ENCODE measurements around the gene MIEF2. TPM values are rescaled to one million over a fixed set of nuclear protein-coding genes. Genes with fewer than 3 reads are reported as not detected.

MIEF2 gene
- total RNA-seq, 1 donor from 2014 or later = 9.1 TPM

- DNase-seq (ENCODE audit: extremely low read depth, low read depth, low spot score) = no peak
Measured at GRCh38 chr17:18234853-18235380, 25.5 kb upstream of the MIEF2 start.

DNA sequence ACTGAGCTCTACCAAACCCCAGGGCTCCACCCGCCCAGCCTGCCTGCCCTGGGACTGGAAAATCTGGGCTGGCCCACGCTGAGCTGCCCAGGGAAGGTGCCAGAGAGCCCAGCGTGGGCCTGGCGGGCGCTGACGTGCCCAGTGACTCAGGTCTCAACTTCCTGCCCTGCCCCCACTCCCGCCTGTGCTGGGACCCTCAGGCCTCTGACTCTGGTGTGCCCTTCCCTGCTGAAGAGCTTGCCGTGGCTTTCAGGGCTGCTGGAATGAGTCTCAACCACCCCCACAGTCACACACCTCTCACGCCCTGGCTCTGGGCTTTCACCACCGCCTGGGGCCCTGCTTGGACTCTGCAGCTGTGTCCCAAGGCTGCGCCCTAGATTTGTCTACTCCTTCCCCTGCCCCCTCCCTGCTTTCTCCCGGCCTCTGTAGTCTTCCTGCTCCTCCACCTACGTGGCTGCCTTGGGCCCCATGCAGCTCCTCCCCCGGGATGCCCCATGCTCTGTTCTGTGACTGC lies 24.7 kb upstream of the MIEF2 start:
- DNase-seq (ENCODE audit: extremely low read depth, low read depth, low spot score) = no peak

GRCh38 chr17:18236494-18236893 lies 24.0 kb upstream of the MIEF2 start:
- DNase-seq (ENCODE audit: extremely low read depth, low read depth, low spot score) = no peak

GRCh38 chr17:18237461-18237860 lies 23.0 kb upstream of the MIEF2 start:
- DNase-seq (ENCODE audit: extremely low read depth, low read depth, low spot score) = no peak

- no peak for DNase-seq (ENCODE audit: extremely low read depth, low read depth, low spot score)
Measured at GRCh38 chr17:18238299-18238698, 22.2 kb upstream of the MIEF2 start.

GRCh38 chr17:18240449-18240848 lies 20.0 kb upstream of the MIEF2 start:
- DNase-seq (ENCODE audit: extremely low read depth, low read depth, low spot score) = no peak

DNA sequence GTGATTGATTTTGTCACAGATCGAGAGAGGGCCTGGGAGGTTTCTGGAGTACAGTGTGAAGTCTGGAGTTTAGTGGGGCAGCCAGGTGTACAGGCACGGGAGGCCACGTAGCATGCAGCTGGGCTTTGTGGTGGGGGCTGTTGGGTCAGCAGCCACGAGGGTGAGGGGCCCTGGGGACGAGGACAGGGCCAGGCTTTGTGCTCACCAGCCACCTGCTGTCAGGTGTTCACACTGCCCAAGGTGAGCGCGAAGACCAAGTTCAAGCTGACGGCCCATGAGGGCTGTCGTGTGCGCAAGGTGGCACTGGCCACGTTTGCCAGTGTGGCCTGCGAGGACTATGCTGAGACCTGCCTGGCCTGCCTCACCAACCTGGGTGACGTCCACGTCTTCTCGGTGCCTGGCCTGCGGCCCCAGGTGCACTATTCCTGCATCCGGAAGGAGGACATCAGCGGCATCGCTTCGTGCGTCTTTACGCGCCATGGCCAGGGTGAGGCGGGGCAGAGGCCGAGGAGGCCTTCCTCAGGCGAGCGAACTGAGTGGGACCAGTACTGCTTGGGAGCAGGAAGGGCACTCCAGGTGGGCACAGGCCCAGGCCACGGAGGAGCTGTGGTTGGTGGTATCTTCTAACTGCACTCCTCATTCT lies 19.1 kb upstream of the MIEF2 start:
- DNase-seq (ENCODE audit: extremely low read depth, low read depth, low spot score) = no peak

- no peak for DNase-seq (ENCODE audit: extremely low read depth, low read depth, low spot score)
Measured at GRCh38 chr17:18245038-18245776, 15.3 kb upstream of the MIEF2 start.

- DNase-seq (ENCODE audit: extremely low read depth, low read depth, low spot score) = no peak
Measured at GRCh38 chr17:18246109-18246725, 14.2 kb upstream of the MIEF2 start.

DNA sequence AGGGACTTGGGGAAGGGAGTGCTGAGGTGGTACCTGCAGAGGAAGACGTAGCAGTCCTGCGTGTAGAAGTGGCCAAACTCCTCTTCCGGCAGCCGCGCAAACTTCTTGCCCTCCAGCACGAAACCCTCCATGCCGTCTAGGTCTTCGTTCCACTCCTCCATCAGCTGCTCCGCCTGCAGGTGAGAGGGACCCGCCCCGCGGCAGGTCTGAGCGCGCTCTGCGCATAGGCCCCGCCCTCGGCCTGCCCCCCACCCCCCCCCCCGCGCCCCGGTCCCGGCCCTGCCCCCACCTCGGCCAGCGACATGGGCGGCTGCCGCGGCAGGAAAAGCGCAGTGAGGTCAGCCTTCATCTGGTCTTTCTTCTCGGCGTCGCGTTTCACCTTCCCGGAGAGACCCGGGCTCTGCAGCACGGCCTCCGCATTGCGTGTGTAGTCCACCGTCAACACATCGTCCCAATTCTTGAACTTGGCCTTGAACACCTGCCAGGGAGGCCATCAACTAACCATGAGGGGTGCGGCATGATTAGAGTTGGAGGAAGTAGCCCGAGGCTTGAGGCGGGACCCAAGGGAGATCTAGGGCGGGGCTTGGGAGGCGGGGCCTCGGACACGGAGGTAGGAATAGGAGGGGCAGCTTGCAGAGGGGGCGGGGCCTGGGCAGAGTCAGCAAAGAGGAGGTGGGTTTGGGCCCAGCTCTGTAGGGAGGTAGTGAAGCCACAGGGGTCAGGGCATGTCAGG lies 13.4 kb upstream of the MIEF2 start:
- no peak for DNase-seq (ENCODE audit: extremely low read depth, low read depth, low spot score)

GRCh38 chr17:18247613-18248001 lies 12.9 kb upstream of the MIEF2 start:
- no peak for DNase-seq (ENCODE audit: extremely low read depth, low read depth, low spot score)

GRCh38 chr17:18248300-18248731 lies 12.1 kb upstream of the MIEF2 start:
- DNase-seq (ENCODE audit: extremely low read depth, low read depth, low spot score) = no peak

DNA sequence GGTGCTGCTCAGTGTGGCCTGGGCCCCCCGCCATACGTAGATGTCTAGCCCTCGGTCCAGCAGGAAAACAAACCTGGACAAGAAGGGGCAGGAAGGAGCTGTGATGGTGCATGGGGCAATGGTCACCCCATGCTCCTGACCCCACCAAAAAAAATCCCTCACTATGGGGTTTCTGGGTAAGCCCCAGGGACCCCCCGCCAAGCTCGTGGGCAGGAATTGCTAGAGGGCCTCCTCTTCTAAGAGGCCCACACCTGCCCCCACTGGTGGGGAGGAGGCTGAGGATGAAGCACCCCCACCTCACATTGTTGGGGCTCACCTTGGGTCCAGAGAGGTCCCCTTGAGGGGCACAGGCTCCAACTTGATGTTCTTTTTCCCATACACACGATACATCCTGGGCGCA lies 11.7 kb upstream of the MIEF2 start:
- no peak for DNase-seq (ENCODE audit: extremely low read depth, low read depth, low spot score)

DNA sequence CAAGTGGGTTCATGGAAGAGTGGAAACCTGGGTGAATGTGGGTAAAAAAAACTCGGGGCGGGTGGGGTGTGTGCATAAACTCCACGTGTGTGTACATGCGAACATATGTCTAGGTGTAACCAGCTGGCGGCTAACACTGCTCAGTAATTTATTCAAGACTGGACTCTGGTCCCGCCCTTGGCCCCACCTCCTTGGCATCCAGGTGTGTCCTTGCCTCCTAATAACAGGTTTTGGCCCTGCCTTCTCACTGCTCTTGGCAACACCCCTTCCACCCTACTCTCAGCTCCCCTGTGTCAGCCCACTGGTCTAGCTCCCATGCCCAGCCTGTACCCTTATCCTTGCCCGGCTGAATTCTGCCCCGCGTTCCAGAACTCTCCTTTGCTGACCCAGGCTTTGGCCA lies 10.2 kb upstream of the MIEF2 start:
- DNase-seq (ENCODE audit: extremely low read depth, low read depth, low spot score) = no peak

- DNase-seq (ENCODE audit: extremely low read depth, low read depth, low spot score) = no peak
Measured at GRCh38 chr17:18250708-18251107, 9.8 kb upstream of the MIEF2 start.

GRCh38 chr17:18251204-18251603 lies 9.3 kb upstream of the MIEF2 start:
- no peak for DNase-seq (ENCODE audit: extremely low read depth, low read depth, low spot score)

GRCh38 chr17:18252160-18252559 lies 8.3 kb upstream of the MIEF2 start:
- DNase-seq (ENCODE audit: extremely low read depth, low read depth, low spot score) = no peak

GRCh38 chr17:18253187-18253884 lies 7.1 kb upstream of the MIEF2 start:
- DNase-seq (ENCODE audit: extremely low read depth, low read depth, low spot score) = no peak

GRCh38 chr17:18253947-18254821 lies 6.3 kb upstream of the MIEF2 start:
- no peak for DNase-seq (ENCODE audit: extremely low read depth, low read depth, low spot score)
